AG09319 (cell line): ENCODE measurements around the gene IL12RB2.

Source experiments
- DNase-seq: peaks from one replicate; pipeline ENCODE4 v3.0.0-alpha.2; 2010; ENCODE audit warnings: low read depth; ENCODE audit errors: extremely low read depth
- TF ChIP-seq, protein P1 (sequence below): IDR thresholded peaks from 2 replicates; pipeline ENCODE4 v1.5.1; 2011; ENCODE audit warnings: low read depth, mild to moderate bottlenecking, inconsistent platforms, low read length, moderate library complexity

Gene IL12RB2

GRCh38 chr1:67273591-67273990 is 34.1 kb upstream of the IL12RB2 start:
- TF ChIP-seq, protein P1, sequence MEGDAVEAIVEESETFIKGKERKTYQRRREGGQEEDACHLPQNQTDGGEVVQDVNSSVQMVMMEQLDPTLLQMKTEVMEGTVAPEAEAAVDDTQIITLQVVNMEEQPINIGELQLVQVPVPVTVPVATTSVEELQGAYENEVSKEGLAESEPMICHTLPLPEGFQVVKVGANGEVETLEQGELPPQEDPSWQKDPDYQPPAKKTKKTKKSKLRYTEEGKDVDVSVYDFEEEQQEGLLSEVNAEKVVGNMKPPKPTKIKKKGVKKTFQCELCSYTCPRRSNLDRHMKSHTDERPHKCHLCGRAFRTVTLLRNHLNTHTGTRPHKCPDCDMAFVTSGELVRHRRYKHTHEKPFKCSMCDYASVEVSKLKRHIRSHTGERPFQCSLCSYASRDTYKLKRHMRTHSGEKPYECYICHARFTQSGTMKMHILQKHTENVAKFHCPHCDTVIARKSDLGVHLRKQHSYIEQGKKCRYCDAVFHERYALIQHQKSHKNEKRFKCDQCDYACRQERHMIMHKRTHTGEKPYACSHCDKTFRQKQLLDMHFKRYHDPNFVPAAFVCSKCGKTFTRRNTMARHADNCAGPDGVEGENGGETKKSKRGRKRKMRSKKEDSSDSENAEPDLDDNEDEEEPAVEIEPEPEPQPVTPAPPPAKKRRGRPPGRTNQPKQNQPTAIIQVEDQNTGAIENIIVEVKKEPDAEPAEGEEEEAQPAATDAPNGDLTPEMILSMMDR: no peak
- DNase-seq: no peak

- no peak for DNase-seq
- TF ChIP-seq, protein P1: no peak
These were observed 32.9 kb upstream of the IL12RB2 start for GRCh38 chr1:67274623-67275325.

DNA sequence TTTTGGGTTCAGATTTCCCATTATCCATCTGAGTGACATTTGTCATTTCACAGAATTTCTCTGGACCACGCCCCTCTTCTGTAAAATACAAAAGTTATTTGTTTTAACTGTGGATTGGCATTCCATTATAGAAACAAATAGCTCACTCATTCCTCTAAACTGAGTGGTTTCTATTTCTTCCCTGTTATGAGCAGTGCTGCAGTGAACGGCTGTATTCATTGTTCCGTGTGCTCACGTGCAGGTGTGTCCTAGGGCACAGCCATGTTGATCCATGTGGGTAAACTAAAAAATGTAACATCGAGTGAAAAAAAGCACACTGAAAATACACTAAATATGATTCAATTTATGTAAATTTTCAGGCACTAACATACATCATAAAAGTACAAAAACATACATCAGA is 27.0 kb upstream of the IL12RB2 start:
- no peak for DNase-seq
- TF ChIP-seq, protein P1: no peak

DNA sequence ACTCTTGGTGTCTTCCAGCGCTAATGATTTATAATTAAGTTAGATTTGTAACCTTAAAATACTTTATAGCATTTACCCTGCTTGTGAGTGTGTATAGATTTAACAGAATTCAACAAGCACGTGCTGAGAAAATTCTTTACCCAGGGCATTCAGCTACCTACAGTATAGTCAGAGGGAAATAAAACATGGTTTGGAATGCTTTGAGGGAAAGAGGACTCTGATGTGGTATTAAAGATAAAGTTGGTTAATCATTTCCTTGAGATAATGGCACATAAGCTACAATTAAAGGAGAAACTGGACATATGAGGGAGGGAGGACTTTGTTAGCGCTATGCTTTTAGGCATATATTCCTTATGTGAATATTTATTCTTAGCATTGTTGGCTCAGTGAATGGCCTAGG is 26.4 kb upstream of the IL12RB2 start:
- TF ChIP-seq, protein P1: no peak
- no peak for DNase-seq

GRCh38 chr1:67285780-67286488 is 21.7 kb upstream of the IL12RB2 start:
- TF ChIP-seq, protein P1: no peak
- DNase-seq: no peak

- TF ChIP-seq, protein P1: no peak
- no peak for DNase-seq
These were observed 17.4 kb upstream of the IL12RB2 start for GRCh38 chr1:67290236-67290635.

DNA sequence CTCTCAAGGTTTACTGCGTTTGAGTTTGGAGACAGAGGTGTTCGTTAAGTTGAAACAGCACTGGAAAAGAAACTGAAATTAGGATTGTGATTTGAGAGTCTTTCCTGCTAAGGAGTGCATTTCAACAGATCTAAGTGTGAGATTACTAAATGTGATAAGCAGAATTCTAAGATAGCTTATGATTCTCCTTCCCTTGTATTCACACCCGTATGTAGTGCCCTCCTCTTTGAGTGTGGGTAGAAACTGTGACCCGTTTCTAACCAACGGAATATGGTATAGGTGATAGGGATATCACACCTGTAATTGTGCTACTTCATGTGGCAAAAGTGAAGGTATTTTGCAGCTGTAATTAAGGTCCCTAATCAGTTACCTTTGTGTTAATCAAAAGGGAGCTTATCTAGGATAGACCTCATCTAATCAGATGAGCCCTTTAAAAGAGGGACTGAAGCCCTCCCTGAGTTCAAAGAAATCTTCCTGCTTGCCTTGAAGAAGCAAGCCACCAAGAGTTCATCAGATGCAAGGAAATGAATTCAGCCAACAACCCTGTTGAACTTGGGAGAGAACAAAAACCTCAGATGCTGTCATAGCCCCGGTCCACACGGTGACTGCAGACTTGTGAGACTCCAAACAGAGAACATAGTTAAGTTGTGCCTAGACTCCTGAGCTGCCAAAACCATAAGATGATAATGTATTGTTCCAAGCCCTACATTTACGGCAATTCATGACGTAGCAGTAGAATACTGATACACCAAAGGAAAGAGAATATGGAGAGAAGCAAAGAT is 12.6 kb upstream of the IL12RB2 start:
- TF ChIP-seq, protein P1: no peak
- no peak for DNase-seq
